GM21528 (cell line): Measurements from ENCODE around the gene IRF4.

Experiments used
- ATAC-seq: cut with Tn5 transposase; IDR thresholded peaks from one replicate; pipeline ENCODE4 v1.9.1; 2021; ENCODE audit warnings: mild to moderate bottlenecking, moderate library complexity; ENCODE audit not compliant: unreplicated experiment, low FRiP score

IRF4 gene

GRCh38 chr6:379410-380181, 12.0 kb upstream of the IRF4 start:
- no peak for ATAC-seq

GRCh38 chr6:380234-381218, 11.0 kb upstream of the IRF4 start:
- no peak for ATAC-seq

- no peak for ATAC-seq
Measured at GRCh38 chr6:381742-382461, 9.7 kb upstream of the IRF4 start.

- ATAC-seq, result no peak
Measured at GRCh38 chr6:382883-383810, 8.4 kb upstream of the IRF4 start.

GRCh38 chr6:383856-384255, 7.7 kb upstream of the IRF4 start:
- ATAC-seq, result no peak

- ATAC-seq, result no peak
Measured at GRCh38 chr6:384898-385297, 6.7 kb upstream of the IRF4 start.

- no peak for ATAC-seq
Measured at GRCh38 chr6:385614-386013, 5.9 kb upstream of the IRF4 start.

- no peak for ATAC-seq
Measured at GRCh38 chr6:386688-387266, 4.8 kb upstream of the IRF4 start.

GRCh38 chr6:387293-387741, 4.2 kb upstream of the IRF4 start:
- ATAC-seq, result no peak

- no peak for ATAC-seq
Measured at GRCh38 chr6:388202-388903, 3.2 kb upstream of the IRF4 start.

- no peak for ATAC-seq
Measured at GRCh38 chr6:389143-389542, 2.4 kb upstream of the IRF4 start.

GRCh38 chr6:389622-390021, 1.9 kb upstream of the IRF4 start:
- ATAC-seq, result peak; percentile 35

GRCh38 chr6:390914-391558, 516 bp upstream of the IRF4 start:
- peak; percentile 12 for ATAC-seq

- no peak for ATAC-seq
Measured at GRCh38 chr6:392441-393390, 1.2 kb downstream of the IRF4 start.

GRCh38 chr6:393391-394221, 2.1 kb downstream of the IRF4 start:
- no peak for ATAC-seq

- ATAC-seq, result no peak
Measured at GRCh38 chr6:394641-395289, 3.2 kb downstream of the IRF4 start.
